ENCODE measurements around the gene SSBP2. TPM values are rescaled to one million over a fixed set of nuclear protein-coding genes. Genes with fewer than 3 reads are reported as not detected.

SSBP2 gene
- total RNA-seq, 1 experiment from 2014 or later = 5.2 TPM

DNA sequence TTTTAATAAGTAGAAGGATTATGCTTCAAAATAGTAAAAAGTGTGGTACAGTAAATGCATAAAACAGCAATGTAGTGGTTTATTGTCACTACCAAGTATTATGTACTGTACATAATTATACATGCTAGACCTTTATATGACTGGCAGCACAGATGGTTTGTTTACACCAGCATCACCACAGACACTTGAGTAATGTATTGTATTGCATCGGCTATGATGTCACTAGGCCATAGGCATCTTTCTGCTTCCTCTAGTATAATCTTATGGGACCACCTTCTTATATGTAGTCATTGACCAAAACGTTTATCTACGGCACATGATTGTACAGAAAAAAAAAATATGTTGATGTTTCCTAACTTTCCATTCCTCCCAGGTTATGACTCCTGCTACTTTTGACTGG, 31.9 kb upstream of the SSBP2 start:
- POLR2A ChIA-PET = no interaction called here
- peaks cover 4% of the 10 kb centered on the region; the same call in 1 of the 2 replicates for H3K9me2 ChIP-seq (ENCODE audit: insufficient read depth)
- H3K9me3 ChIP-seq (ENCODE audit: control insufficient read depth in 1 of 2, insufficient read depth in 1 of 2, low read depth in 1 of 2, low read length in 2 of 2) = no peaks in the 10 kb centered on the region
- no peak for TF ChIP-seq SP1 (IDR thresholded peaks at IDR 0.05; ENCODE audit: low read depth)
- TF ChIP-seq ATF3 (IDR thresholded peaks at IDR 0.05) = no peak
- no peak for TF ChIP-seq EZH2 (IDR thresholded peaks at IDR 0.05)
- TF ChIP-seq SRF (IDR thresholded peaks at IDR 0.05; ENCODE audit: low read depth) = no peak
- no peak for TF ChIP-seq JUND (IDR thresholded peaks at IDR 0.05)
- TF ChIP-seq SIN3A (IDR thresholded peaks at IDR 0.05; ENCODE audit: low read depth) = no peak
- TF ChIP-seq CEBPB (IDR thresholded peaks at IDR 0.05; ENCODE audit: low read depth) = no peak
- TF ChIP-seq, protein P1, sequence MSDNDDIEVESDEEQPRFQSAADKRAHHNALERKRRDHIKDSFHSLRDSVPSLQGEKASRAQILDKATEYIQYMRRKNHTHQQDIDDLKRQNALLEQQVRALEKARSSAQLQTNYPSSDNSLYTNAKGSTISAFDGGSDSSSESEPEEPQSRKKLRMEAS (IDR thresholded peaks at IDR 0.05) = no peak
- no peak for TF ChIP-seq ELF1 (IDR thresholded peaks at IDR 0.05; ENCODE audit: borderline replicate concordance, low read depth)
- TF ChIP-seq POLR2AphosphoS5 (IDR thresholded peaks at IDR 0.05; ENCODE audit: low read depth, low read length) = no peak
- TF ChIP-seq, protein P2, sequence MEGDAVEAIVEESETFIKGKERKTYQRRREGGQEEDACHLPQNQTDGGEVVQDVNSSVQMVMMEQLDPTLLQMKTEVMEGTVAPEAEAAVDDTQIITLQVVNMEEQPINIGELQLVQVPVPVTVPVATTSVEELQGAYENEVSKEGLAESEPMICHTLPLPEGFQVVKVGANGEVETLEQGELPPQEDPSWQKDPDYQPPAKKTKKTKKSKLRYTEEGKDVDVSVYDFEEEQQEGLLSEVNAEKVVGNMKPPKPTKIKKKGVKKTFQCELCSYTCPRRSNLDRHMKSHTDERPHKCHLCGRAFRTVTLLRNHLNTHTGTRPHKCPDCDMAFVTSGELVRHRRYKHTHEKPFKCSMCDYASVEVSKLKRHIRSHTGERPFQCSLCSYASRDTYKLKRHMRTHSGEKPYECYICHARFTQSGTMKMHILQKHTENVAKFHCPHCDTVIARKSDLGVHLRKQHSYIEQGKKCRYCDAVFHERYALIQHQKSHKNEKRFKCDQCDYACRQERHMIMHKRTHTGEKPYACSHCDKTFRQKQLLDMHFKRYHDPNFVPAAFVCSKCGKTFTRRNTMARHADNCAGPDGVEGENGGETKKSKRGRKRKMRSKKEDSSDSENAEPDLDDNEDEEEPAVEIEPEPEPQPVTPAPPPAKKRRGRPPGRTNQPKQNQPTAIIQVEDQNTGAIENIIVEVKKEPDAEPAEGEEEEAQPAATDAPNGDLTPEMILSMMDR (IDR thresholded peaks at IDR 0.05 in 2 of 3, conservative IDR thresholded peaks at IDR 0.05 in 1 of 3; ENCODE audit: borderline replicate concordance in 1 of 3, insufficient read depth in 1 of 3, low read depth in 2 of 3, low read length in 2 of 3) = no peak
- TF ChIP-seq, protein P3, sequence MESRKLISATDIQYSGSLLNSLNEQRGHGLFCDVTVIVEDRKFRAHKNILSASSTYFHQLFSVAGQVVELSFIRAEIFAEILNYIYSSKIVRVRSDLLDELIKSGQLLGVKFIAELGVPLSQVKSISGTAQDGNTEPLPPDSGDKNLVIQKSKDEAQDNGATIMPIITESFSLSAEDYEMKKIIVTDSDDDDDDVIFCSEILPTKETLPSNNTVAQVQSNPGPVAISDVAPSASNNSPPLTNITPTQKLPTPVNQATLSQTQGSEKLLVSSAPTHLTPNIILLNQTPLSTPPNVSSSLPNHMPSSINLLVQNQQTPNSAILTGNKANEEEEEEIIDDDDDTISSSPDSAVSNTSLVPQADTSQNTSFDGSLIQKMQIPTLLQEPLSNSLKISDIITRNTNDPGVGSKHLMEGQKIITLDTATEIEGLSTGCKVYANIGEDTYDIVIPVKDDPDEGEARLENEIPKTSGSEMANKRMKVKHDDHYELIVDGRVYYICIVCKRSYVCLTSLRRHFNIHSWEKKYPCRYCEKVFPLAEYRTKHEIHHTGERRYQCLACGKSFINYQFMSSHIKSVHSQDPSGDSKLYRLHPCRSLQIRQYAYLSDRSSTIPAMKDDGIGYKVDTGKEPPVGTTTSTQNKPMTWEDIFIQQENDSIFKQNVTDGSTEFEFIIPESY (IDR thresholded peaks at IDR 0.05; ENCODE audit: extremely low read depth, insufficient replicate concordance, low read length) = no peak
- no peak for TF ChIP-seq EZH2phosphoT487 (IDR thresholded peaks at IDR 0.05; ENCODE audit: borderline replicate concordance)
- TF ChIP-seq ZNF274 (IDR thresholded peaks at IDR 0.05; ENCODE audit: low read depth, low read length) = no peak
- no peak for TF ChIP-seq TCF7L2 (IDR thresholded peaks at IDR 0.05; ENCODE audit: borderline replicate concordance, extremely low read depth, insufficient read depth, insufficient read length)
- no peak for TF ChIP-seq POLR2A (IDR thresholded peaks at IDR 0.05; ENCODE audit: borderline replicate concordance, extremely low read depth, insufficient read depth, insufficient read length)
- TF ChIP-seq ZFX (IDR thresholded peaks at IDR 0.05) = no peak
- TF ChIP-seq EGR1 (IDR thresholded peaks at IDR 0.05; ENCODE audit: low read depth) = no peak
- TF ChIP-seq FOSL1 (IDR thresholded peaks at IDR 0.05; ENCODE audit: low read depth) = no peak
- TF ChIP-seq, protein P4, sequence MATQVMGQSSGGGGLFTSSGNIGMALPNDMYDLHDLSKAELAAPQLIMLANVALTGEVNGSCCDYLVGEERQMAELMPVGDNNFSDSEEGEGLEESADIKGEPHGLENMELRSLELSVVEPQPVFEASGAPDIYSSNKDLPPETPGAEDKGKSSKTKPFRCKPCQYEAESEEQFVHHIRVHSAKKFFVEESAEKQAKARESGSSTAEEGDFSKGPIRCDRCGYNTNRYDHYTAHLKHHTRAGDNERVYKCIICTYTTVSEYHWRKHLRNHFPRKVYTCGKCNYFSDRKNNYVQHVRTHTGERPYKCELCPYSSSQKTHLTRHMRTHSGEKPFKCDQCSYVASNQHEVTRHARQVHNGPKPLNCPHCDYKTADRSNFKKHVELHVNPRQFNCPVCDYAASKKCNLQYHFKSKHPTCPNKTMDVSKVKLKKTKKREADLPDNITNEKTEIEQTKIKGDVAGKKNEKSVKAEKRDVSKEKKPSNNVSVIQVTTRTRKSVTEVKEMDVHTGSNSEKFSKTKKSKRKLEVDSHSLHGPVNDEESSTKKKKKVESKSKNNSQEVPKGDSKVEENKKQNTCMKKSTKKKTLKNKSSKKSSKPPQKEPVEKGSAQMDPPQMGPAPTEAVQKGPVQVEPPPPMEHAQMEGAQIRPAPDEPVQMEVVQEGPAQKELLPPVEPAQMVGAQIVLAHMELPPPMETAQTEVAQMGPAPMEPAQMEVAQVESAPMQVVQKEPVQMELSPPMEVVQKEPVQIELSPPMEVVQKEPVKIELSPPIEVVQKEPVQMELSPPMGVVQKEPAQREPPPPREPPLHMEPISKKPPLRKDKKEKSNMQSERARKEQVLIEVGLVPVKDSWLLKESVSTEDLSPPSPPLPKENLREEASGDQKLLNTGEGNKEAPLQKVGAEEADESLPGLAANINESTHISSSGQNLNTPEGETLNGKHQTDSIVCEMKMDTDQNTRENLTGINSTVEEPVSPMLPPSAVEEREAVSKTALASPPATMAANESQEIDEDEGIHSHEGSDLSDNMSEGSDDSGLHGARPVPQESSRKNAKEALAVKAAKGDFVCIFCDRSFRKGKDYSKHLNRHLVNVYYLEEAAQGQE (IDR thresholded peaks at IDR 0.05; ENCODE audit: low read depth) = no peak
- no peak overlapping the region for H3K4me3 ChIP-seq (replicated peaks in 1 of 2; ENCODE audit: low read depth in 1 of 2, low read length in 2 of 2)
- H3K4me2 ChIP-seq (ENCODE audit: low read length) = no peak overlapping the region
- H2AFZ ChIP-seq (ENCODE audit: low read depth, low read length, poor library complexity, severe bottlenecking) = no peak overlapping the region
- ATAC-seq (no peak), DNase-seq (ENCODE audit: low read depth, low spot score) (no peak)
- RAD21 ChIA-PET (ENCODE audit: low non-redundant PET in 1 of 2, low total read pairs in 2 of 2, uncharacterized antibody in 2 of 2, unreplicated experiment in 2 of 2) = interaction anchor here in 1 of 2 experiments (0.7 kb wide), 1 partner anchor 28 kb away, joined by 3 read pairs; no protein-coding TSS in a partner anchor
- peaks cover 4 to 7% of the 10 kb centered on the region in 2 experiments; a peak in 3 of 4 replicates for H3K4me1 ChIP-seq (ENCODE audit: control insufficient read depth in 1 of 2, insufficient read depth in 2 of 2, low read length in 2 of 2)
- H3K36me3 ChIP-seq (ENCODE audit: control insufficient read depth in 1 of 2, insufficient read depth in 2 of 2, low read length in 2 of 2) = no peaks in the 10 kb centered on the region
- no peak overlapping the region for H3K9ac ChIP-seq (ENCODE audit: low read length)
- intact Hi-C loops (cut with micrococcal nuclease) = no loop called here
- H3K27me3 ChIP-seq (ENCODE audit: insufficient read depth, low read length) = no peaks in the 10 kb centered on the region
- H4K20me1 ChIP-seq (ENCODE audit: insufficient read depth) = no peaks in the 10 kb centered on the region
- CTCF ChIA-PET = no interaction called here
- no peaks in the 10 kb centered on the region for H3K79me2 ChIP-seq (ENCODE audit: insufficient read depth, low read length)
- no TSS peak for BruUV-seq (replicated peaks)
- no peak overlapping the region for H3K27ac ChIP-seq (ENCODE audit: low read depth, low read length)

All from HCT116 (cell line).